ENCODE measurements around the gene CD320.

- TF ChIP-seq CTCF (IDR thresholded peaks at IDR 0.05; ENCODE audit: insufficient read depth, low read length, poor library complexity, severe bottlenecking) (no peak), EZH2phosphoT487 (conservative IDR thresholded peaks at IDR 0.05; ENCODE audit: low read length) (no peak)
Measured at GRCh38 chr19:8255426-8256125, 52.6 kb downstream of the CD320 start.
